Measurements from ENCODE around the gene SMG9.

SMG9 gene

DNA sequence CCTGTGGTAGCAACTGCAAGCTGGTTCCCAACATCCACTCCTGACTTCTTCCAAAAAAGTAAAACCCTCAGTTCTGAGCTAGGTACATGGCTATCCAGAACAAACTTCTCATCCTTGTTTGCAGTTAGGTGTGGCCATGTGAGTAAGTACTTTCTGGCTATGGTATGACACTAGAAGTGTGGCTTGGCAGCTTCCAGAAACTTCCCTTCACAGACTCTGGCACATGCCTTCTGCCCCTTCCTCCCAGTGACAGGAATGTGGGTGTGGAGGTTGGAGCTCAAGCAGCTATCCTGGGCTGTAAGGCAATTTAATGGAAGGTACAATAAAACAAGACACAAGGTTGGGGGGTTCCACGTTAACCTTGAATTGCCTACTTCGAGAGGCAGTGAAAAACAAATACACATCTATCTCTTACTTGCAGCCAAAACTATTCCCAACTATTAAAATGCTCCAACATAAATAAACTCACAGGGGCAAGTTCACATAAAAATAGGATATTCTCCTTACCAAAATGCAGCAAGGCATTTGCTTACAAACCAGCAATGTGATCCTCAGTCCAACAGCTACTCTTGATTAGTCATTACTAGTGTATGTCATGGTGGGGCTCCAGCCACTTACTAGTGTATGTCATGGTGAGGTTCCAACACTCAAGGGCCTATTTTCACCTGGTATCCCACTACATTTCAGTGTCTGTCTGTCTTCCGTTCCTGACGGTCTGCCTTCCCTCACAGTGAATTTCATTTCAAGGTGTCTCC lies 3.1 kb downstream of the SMG9 start:
- H3K27ac ChIP-seq (ENCODE audit: low read depth, low read length), result no peak overlapping the region
- no peak overlapping the region for H2BK5ac ChIP-seq (ENCODE audit: low read length)
- no CpG with 5 or more reads among the region's 4 CpGs for WGBS (ENCODE audit: extremely low coverage, insufficient coverage, low lambda C conversion rate)
- H3K27me3 ChIP-seq (ENCODE audit: insufficient read depth, low read length, poor library complexity), result no peaks in the 10 kb centered on the region
- DNase-seq, result no peak
- peaks cover 3% of the 10 kb centered on the region for H3K79me1 ChIP-seq (ENCODE audit: low read length)
- H4K8ac ChIP-seq (ENCODE audit: low read depth, low read length), result no peak overlapping the region
- no peak overlapping the region for H2BK120ac ChIP-seq (ENCODE audit: low read depth, low read length)
- H3K9ac ChIP-seq (ENCODE audit: low read length), result no peak overlapping the region
- H3K4ac ChIP-seq (ENCODE audit: low read depth, low read length), result no peak overlapping the region
- no peak overlapping the region for H2AK5ac ChIP-seq (ENCODE audit: low read length)
- H3K36me3 ChIP-seq (ENCODE audit: control insufficient read depth, insufficient read depth, low read length), result peaks cover 7% of the 10 kb centered on the region
- no peak overlapping the region for H3K23ac ChIP-seq (ENCODE audit: low read length)
- no peak overlapping the region for H3K4me2 ChIP-seq (ENCODE audit: low read length)
- no peak overlapping the region for H3K56ac ChIP-seq (ENCODE audit: low read length)
- no peak overlapping the region for H2BK15ac ChIP-seq (replicated peaks; ENCODE audit: low read depth)
- no peak overlapping the region for H3K4me3 ChIP-seq (ENCODE audit: low read length)
- H4K5ac ChIP-seq (ENCODE audit: low read length), result no peak overlapping the region
- no peak overlapping the region for H3K18ac ChIP-seq (ENCODE audit: low read length)
- H3K4me1 ChIP-seq (ENCODE audit: control insufficient read depth, low read depth, low read length), result no peaks in the 10 kb centered on the region
- no peaks in the 10 kb centered on the region for H3K79me2 ChIP-seq (ENCODE audit: control insufficient read depth, insufficient read depth, low read length)

GRCh38 chr19:43749898-43750297 lies 4.9 kb downstream of the SMG9 start:
- Histone ChIP-seq H3K36me3 (ENCODE audit: control insufficient read depth, insufficient read depth, low read length) (peaks cover 7% of the 10 kb centered on the region), H2BK15ac (replicated peaks; ENCODE audit: low read depth) (no peak overlapping the region), H4K5ac (ENCODE audit: low read length) (no peak overlapping the region), H3K4me3 (ENCODE audit: low read length) (no peak overlapping the region), H4K8ac (ENCODE audit: low read depth, low read length) (no peak overlapping the region), H2AK5ac (ENCODE audit: low read length) (no peak overlapping the region), H3K23ac (ENCODE audit: low read length) (no peak overlapping the region), H3K18ac (ENCODE audit: low read length) (no peak overlapping the region), H3K27me3 (ENCODE audit: insufficient read depth, low read length, poor library complexity) (no peaks in the 10 kb centered on the region), H3K4ac (ENCODE audit: low read depth, low read length) (no peak overlapping the region), H3K4me2 (ENCODE audit: low read length) (no peak overlapping the region), H3K79me2 (ENCODE audit: control insufficient read depth, insufficient read depth, low read length) (no peaks in the 10 kb centered on the region), H3K56ac (ENCODE audit: low read length) (no peak overlapping the region), H3K9ac (ENCODE audit: low read length) (no peak overlapping the region), H2BK120ac (ENCODE audit: low read depth, low read length) (no peak overlapping the region), H3K27ac (ENCODE audit: low read depth, low read length) (no peak overlapping the region), H3K4me1 (ENCODE audit: control insufficient read depth, low read depth, low read length) (no peaks in the 10 kb centered on the region), H3K79me1 (ENCODE audit: low read length) (peaks cover 3% of the 10 kb centered on the region), H2BK5ac (ENCODE audit: low read length) (no peak overlapping the region)
- no CpG with 5 or more reads among the region's 1 CpG for WGBS (ENCODE audit: extremely low coverage, insufficient coverage, low lambda C conversion rate)
- no peak for DNase-seq

DNA sequence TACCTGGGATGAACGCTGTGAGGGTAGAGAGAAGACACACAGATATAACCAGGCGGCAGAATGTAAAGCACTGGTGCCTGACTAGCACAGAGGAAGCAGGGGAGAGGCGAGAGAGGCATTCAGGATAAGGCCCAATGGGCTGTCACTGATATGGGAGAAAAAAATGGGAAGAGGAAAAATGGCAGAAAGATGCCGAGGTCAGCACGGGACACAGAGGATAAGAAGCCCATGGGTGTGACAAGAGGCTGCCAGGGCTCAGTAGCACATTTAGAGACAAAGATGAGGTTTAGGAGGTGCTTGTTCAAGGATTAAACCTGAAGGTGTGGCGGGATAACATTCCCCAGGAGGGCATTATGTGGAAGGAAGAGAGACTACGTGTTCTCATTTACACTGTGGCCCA lies 5.6 kb downstream of the SMG9 start:
- no peaks in the 10 kb centered on the region for H3K79me2 ChIP-seq (ENCODE audit: control insufficient read depth, insufficient read depth, low read length)
- H3K4me2 ChIP-seq (ENCODE audit: low read length), result no peak overlapping the region
- no peaks in the 10 kb centered on the region for H3K27me3 ChIP-seq (ENCODE audit: insufficient read depth, low read length, poor library complexity)
- H3K79me1 ChIP-seq (ENCODE audit: low read length), result peaks cover 3% of the 10 kb centered on the region
- H3K4ac ChIP-seq (ENCODE audit: low read depth, low read length), result no peak overlapping the region
- no peak overlapping the region for H2AK5ac ChIP-seq (ENCODE audit: low read length)
- H3K36me3 ChIP-seq (ENCODE audit: control insufficient read depth, insufficient read depth, low read length), result peaks cover 9% of the 10 kb centered on the region
- no CpG with 5 or more reads among the region's 7 CpGs for WGBS (ENCODE audit: extremely low coverage, insufficient coverage, low lambda C conversion rate)
- no peak overlapping the region for H2BK5ac ChIP-seq (ENCODE audit: low read length)
- no peak overlapping the region for H3K4me3 ChIP-seq (ENCODE audit: low read length)
- no peak overlapping the region for H2BK15ac ChIP-seq (replicated peaks; ENCODE audit: low read depth)
- no peak overlapping the region for H3K56ac ChIP-seq (ENCODE audit: low read length)
- H4K5ac ChIP-seq (ENCODE audit: low read length), result no peak overlapping the region
- H2BK120ac ChIP-seq (ENCODE audit: low read depth, low read length), result no peak overlapping the region
- H3K4me1 ChIP-seq (ENCODE audit: control insufficient read depth, low read depth, low read length), result no peaks in the 10 kb centered on the region
- H3K27ac ChIP-seq (ENCODE audit: low read depth, low read length), result no peak overlapping the region
- no peak overlapping the region for H3K23ac ChIP-seq (ENCODE audit: low read length)
- H4K8ac ChIP-seq (ENCODE audit: low read depth, low read length), result no peak overlapping the region
- no peak overlapping the region for H3K18ac ChIP-seq (ENCODE audit: low read length)
- no peak overlapping the region for H3K9ac ChIP-seq (ENCODE audit: low read length)
- DNase-seq, result no peak

DNA sequence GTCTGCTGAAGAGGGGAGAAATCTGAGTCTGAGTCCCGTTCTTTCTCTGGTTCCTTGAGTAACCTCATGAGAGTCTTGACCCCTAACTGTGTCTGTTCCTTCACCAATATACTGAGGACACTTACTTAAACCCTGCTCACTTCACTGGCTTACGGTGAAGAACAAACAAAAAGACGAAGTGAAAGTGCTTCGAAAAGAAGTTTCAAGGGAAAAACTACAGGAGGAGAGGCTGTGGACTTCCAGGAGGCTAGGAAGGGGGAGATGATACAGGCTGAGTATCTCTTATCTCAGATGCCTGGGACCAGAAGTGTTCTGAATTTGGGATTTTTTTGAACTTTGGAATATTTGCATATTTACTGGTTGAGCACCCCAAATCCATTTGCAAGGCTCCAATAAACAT lies 6.1 kb downstream of the SMG9 start:
- H3K79me1 ChIP-seq (ENCODE audit: low read length), result peaks cover 3% of the 10 kb centered on the region
- no peak overlapping the region for H2BK15ac ChIP-seq (replicated peaks; ENCODE audit: low read depth)
- no peak overlapping the region for H3K4me2 ChIP-seq (ENCODE audit: low read length)
- no peak overlapping the region for H2BK120ac ChIP-seq (ENCODE audit: low read depth, low read length)
- H4K8ac ChIP-seq (ENCODE audit: low read depth, low read length), result no peak overlapping the region
- no peaks in the 10 kb centered on the region for H3K4me1 ChIP-seq (ENCODE audit: control insufficient read depth, low read depth, low read length)
- H2BK5ac ChIP-seq (ENCODE audit: low read length), result no peak overlapping the region
- no peak overlapping the region for H2AK5ac ChIP-seq (ENCODE audit: low read length)
- H3K27me3 ChIP-seq (ENCODE audit: insufficient read depth, low read length, poor library complexity), result no peaks in the 10 kb centered on the region
- no peak overlapping the region for H3K23ac ChIP-seq (ENCODE audit: low read length)
- no peak overlapping the region for H3K4me3 ChIP-seq (ENCODE audit: low read length)
- no CpG with 5 or more reads among the region's 4 CpGs for WGBS (ENCODE audit: extremely low coverage, insufficient coverage, low lambda C conversion rate)
- no peaks in the 10 kb centered on the region for H3K79me2 ChIP-seq (ENCODE audit: control insufficient read depth, insufficient read depth, low read length)
- no peak overlapping the region for H3K9ac ChIP-seq (ENCODE audit: low read length)
- peaks cover 9% of the 10 kb centered on the region for H3K36me3 ChIP-seq (ENCODE audit: control insufficient read depth, insufficient read depth, low read length)
- DNase-seq, result no peak
- H3K4ac ChIP-seq (ENCODE audit: low read depth, low read length), result no peak overlapping the region
- no peak overlapping the region for H3K18ac ChIP-seq (ENCODE audit: low read length)
- H3K27ac ChIP-seq (ENCODE audit: low read depth, low read length), result no peak overlapping the region
- no peak overlapping the region for H4K5ac ChIP-seq (ENCODE audit: low read length)
- no peak overlapping the region for H3K56ac ChIP-seq (ENCODE audit: low read length)

DNA sequence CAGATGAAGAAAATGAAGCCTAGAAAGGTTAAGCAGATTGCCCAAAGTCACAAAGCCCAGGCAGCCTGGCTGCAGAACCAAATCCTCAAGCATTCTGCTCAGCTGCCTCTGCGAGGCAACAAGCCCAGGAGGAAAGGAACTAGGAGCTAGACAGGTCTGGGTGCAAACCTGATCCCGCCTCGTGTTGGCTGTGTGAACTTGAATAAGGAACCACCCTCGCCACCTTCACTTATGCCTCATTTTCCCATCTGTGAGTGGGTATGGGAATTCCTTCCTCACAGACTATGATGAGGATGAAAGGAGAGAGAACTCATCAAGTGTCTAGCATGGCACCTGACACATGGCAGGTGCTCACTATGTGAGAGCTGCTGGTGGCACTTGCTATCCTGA lies 6.6 kb downstream of the SMG9 start:
- Histone ChIP-seq H3K27me3 (ENCODE audit: insufficient read depth, low read length, poor library complexity) (no peaks in the 10 kb centered on the region), H3K9ac (ENCODE audit: low read length) (no peak overlapping the region), H3K18ac (ENCODE audit: low read length) (no peak overlapping the region), H2BK15ac (replicated peaks; ENCODE audit: low read depth) (no peak overlapping the region), H3K27ac (ENCODE audit: low read depth, low read length) (no peak overlapping the region), H3K4me1 (ENCODE audit: control insufficient read depth, low read depth, low read length) (no peaks in the 10 kb centered on the region), H2AK5ac (ENCODE audit: low read length) (no peak overlapping the region), H3K79me1 (ENCODE audit: low read length) (peaks cover 3% of the 10 kb centered on the region), H3K4me2 (ENCODE audit: low read length) (no peak overlapping the region), H3K4ac (ENCODE audit: low read depth, low read length) (no peak overlapping the region), H3K56ac (ENCODE audit: low read length) (no peak overlapping the region), H3K79me2 (ENCODE audit: control insufficient read depth, insufficient read depth, low read length) (no peaks in the 10 kb centered on the region), H2BK5ac (ENCODE audit: low read length) (no peak overlapping the region), H3K23ac (ENCODE audit: low read length) (no peak overlapping the region), H2BK120ac (ENCODE audit: low read depth, low read length) (no peak overlapping the region), H3K4me3 (ENCODE audit: low read length) (no peak overlapping the region), H3K36me3 (ENCODE audit: control insufficient read depth, insufficient read depth, low read length) (peaks cover 10% of the 10 kb centered on the region), H4K8ac (ENCODE audit: low read depth, low read length) (no peak overlapping the region), H4K5ac (ENCODE audit: low read length) (no peak overlapping the region)
- DNase-seq, result no peak
- no CpG with 5 or more reads among the region's 4 CpGs for WGBS (ENCODE audit: extremely low coverage, insufficient coverage, low lambda C conversion rate)
